Measurements from ENCODE around the gene ABCB6. TPM values are rescaled to one million over a fixed set of nuclear protein-coding genes. Genes with fewer than 3 reads are reported as not detected.

ABCB6 gene
- polyA plus RNA-seq, 1 donor (not counting 4 experiments of a cell fraction or from before 2014, with no cell fraction given), result 10.5 TPM

GRCh38 chr2:219168526-219168925, 50.2 kb downstream of the ABCB6 start:
- no peaks in the 10 kb centered on the region for H3K4me1 ChIP-seq (ENCODE audit: control insufficient read depth, extremely low read depth, insufficient read depth, low read length)
- H3K4me2 ChIP-seq (ENCODE audit: control insufficient read depth, extremely low read depth, insufficient read depth, low read depth, low read length), result no peak overlapping the region
- no peaks in the 10 kb centered on the region for H4K20me1 ChIP-seq (ENCODE audit: control insufficient read depth, extremely low read depth, insufficient read depth, low read length)
- H2AFZ ChIP-seq (ENCODE audit: control insufficient read depth, low read length), result no peak overlapping the region
- H3K27ac ChIP-seq (ENCODE audit: control insufficient read depth, insufficient read depth, low read length), result no peak overlapping the region
- H3K9me3 ChIP-seq (ENCODE audit: control insufficient read depth, low read depth, low read length), result no peaks in the 10 kb centered on the region
- H3K27me3 ChIP-seq (ENCODE audit: control insufficient read depth, extremely low read depth, insufficient read depth, low read length), result no peaks in the 10 kb centered on the region
- DNase-seq (ENCODE audit: low read depth, low spot score) (no peak), FAIRE-seq (no peak)
- H3K79me2 ChIP-seq (ENCODE audit: control insufficient read depth, insufficient read depth, low read length), result no peaks in the 10 kb centered on the region
- H3K9me1 ChIP-seq (ENCODE audit: control insufficient read depth, extremely low read depth, insufficient read depth, low read length), result no peaks in the 10 kb centered on the region
- dilution Hi-C loops (cut with MboI; ENCODE audit: extremely low pct_ligation_motif_present, low sequenced_read_pairs), result no loop called here
- H3K36me3 ChIP-seq (ENCODE audit: control insufficient read depth in 2 of 2, extremely low read depth in 1 of 2, insufficient read depth in 2 of 2, low read length in 2 of 2), result peaks cover 5 to 12% of the 10 kb centered on the region in 2 experiments
- no peak for TF ChIP-seq EZH2 (IDR thresholded peaks at IDR 0.05; ENCODE audit: low read length)
- TF ChIP-seq, protein P1, sequence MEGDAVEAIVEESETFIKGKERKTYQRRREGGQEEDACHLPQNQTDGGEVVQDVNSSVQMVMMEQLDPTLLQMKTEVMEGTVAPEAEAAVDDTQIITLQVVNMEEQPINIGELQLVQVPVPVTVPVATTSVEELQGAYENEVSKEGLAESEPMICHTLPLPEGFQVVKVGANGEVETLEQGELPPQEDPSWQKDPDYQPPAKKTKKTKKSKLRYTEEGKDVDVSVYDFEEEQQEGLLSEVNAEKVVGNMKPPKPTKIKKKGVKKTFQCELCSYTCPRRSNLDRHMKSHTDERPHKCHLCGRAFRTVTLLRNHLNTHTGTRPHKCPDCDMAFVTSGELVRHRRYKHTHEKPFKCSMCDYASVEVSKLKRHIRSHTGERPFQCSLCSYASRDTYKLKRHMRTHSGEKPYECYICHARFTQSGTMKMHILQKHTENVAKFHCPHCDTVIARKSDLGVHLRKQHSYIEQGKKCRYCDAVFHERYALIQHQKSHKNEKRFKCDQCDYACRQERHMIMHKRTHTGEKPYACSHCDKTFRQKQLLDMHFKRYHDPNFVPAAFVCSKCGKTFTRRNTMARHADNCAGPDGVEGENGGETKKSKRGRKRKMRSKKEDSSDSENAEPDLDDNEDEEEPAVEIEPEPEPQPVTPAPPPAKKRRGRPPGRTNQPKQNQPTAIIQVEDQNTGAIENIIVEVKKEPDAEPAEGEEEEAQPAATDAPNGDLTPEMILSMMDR (optimal IDR thresholded peaks at IDR 0.05 in 1 of 3, IDR thresholded peaks at IDR 0.05 in 1 of 3, conservative IDR thresholded peaks at IDR 0.05 in 1 of 3; ENCODE audit: extremely low read depth in 1 of 3, insufficient read depth in 2 of 3, low read length in 3 of 3), result no peak
- H3K9ac ChIP-seq (ENCODE audit: control insufficient read depth, extremely low read depth, insufficient read depth, low read length), result no peak overlapping the region
- H3K4me3 ChIP-seq (ENCODE audit: control insufficient read depth in 2 of 3, extremely low read depth in 1 of 3, insufficient read depth in 2 of 3, low read depth in 1 of 3, low read length in 3 of 3), result no peak overlapping the region

DNA sequence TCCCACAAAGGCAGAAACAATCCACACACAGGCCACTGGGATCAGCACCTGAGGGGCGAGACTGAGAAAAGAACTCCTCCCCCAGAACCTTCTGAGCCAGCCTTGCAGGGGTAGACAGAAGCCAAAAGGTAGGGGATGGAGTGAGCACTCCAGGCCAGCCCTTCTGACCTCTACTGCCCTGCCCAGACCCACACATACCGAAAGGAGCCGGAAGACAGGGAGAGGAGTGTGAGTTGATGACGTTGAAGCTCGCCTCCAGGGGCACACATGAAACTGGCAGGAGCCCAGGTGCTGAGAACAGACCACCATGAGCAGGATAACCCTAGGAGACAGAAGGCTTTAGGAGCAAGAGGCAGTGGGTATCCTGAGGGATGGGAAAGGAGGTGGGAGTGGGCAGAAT, 50.8 kb downstream of the ABCB6 start:
- Histone ChIP-seq H3K9me3 (ENCODE audit: control insufficient read depth, low read depth, low read length) (no peaks in the 10 kb centered on the region), H3K27me3 (ENCODE audit: control insufficient read depth, extremely low read depth, insufficient read depth, low read length) (no peaks in the 10 kb centered on the region), H2AFZ (ENCODE audit: control insufficient read depth, low read length) (no peak overlapping the region), H3K9ac (ENCODE audit: control insufficient read depth, extremely low read depth, insufficient read depth, low read length) (no peak overlapping the region), H3K9me1 (ENCODE audit: control insufficient read depth, extremely low read depth, insufficient read depth, low read length) (no peaks in the 10 kb centered on the region), H3K27ac (ENCODE audit: control insufficient read depth, insufficient read depth, low read length) (no peak overlapping the region), H3K36me3 (ENCODE audit: control insufficient read depth in 2 of 2, extremely low read depth in 1 of 2, insufficient read depth in 2 of 2, low read length in 2 of 2) (peaks cover 5 to 8% of the 10 kb centered on the region in 2 experiments), H3K4me2 (ENCODE audit: control insufficient read depth, extremely low read depth, insufficient read depth, low read depth, low read length) (no peak overlapping the region), H4K20me1 (ENCODE audit: control insufficient read depth, extremely low read depth, insufficient read depth, low read length) (no peaks in the 10 kb centered on the region), H3K4me3 (ENCODE audit: control insufficient read depth in 2 of 3, extremely low read depth in 1 of 3, insufficient read depth in 2 of 3, low read depth in 1 of 3, low read length in 3 of 3) (no peak overlapping the region), H3K4me1 (ENCODE audit: control insufficient read depth, extremely low read depth, insufficient read depth, low read length) (no peaks in the 10 kb centered on the region), H3K79me2 (ENCODE audit: control insufficient read depth, insufficient read depth, low read length) (no peaks in the 10 kb centered on the region)
- no peak for TF ChIP-seq EZH2 (IDR thresholded peaks at IDR 0.05; ENCODE audit: low read length)
- TF ChIP-seq, protein P1 (optimal IDR thresholded peaks at IDR 0.05 in 1 of 3, IDR thresholded peaks at IDR 0.05 in 1 of 3, conservative IDR thresholded peaks at IDR 0.05 in 1 of 3; ENCODE audit: extremely low read depth in 1 of 3, insufficient read depth in 2 of 3, low read length in 3 of 3), result no peak
- no peak for FAIRE-seq
- dilution Hi-C loops (cut with MboI; ENCODE audit: extremely low pct_ligation_motif_present, low sequenced_read_pairs), result no loop called here
- no peak for DNase-seq (ENCODE audit: low read depth, low spot score)
